Transverse colon (tissue), 4 donors: ENCODE measurements around the gene TIGD1. TPM values are rescaled to one million over a fixed set of nuclear protein-coding genes. Genes with fewer than 3 reads are reported as not detected.

Source experiments
- DNase-seq: peaks from one replicate; pipeline ENCODE4 v3.0.0-alpha.2; 2019
- H3K27ac ChIP-seq, 4 donors: fragments of 200-600 bp; sonication (generic); 2 replicates each; pipeline ENCODE4 v1.5.1; 2016 to 2018; ENCODE audit warnings: inconsistent platforms in 4 of 4
- H3K27me3 ChIP-seq: fragments of 200-600 bp; sonication (generic); 2 replicates; pipeline ENCODE4 v1.5.1; 2017; ENCODE audit warnings: inconsistent platforms
- H3K36me3 ChIP-seq, 4 donors: fragments of 200-600 bp; sonication (generic); 2 replicates each; pipeline ENCODE4 v1.5.1; 2017 to 2019; ENCODE audit warnings: inconsistent platforms in 4 of 4
- H3K4me1 ChIP-seq, 4 donors: fragments of 200-600 bp; sonication (generic); 2 replicates each; pipeline ENCODE4 v1.5.1; 2017 to 2020; ENCODE audit warnings: inconsistent platforms in 4 of 4
- H3K4me3 ChIP-seq, 4 donors: fragments of 200-600 bp; sonication (generic); 1 replicate in 1 of 4; 2 replicates in 3 of 4; pipeline versions ENCODE4 v1.5.1 to v1.6.1; 2017 to 2019; ENCODE audit warnings: inconsistent platforms in 4 of 4
- H3K9me3 ChIP-seq, 2 donors: fragments of 200-600 bp; sonication (generic); 2 replicates each; pipeline ENCODE4 v1.5.1; 2017 to 2019; ENCODE audit warnings: inconsistent platforms in 2 of 2
- CTCF ChIP-seq, 5 experiments: fragments of 200-600 bp in 3 of 5; fragments of 450-650 bp in 2 of 5; sonication (generic) in 3 of 5; IDR thresholded peaks; 1 replicate in 2 of 5; 2 replicates in 3 of 5; pipeline ENCODE4 v1.5.1; 2016 to 2017; ENCODE audit warnings: antibody characterized with exemption in 5 of 5, inconsistent platforms in 3 of 5, mild to moderate bottlenecking in 2 of 5, moderate library complexity in 1 of 5
- EP300 ChIP-seq: sonication (generic); formaldehyde crosslinking; IDR thresholded peaks from one replicate; pipeline ENCODE4 v1.6.1; 2017; ENCODE audit warnings: antibody characterized with exemption, low read depth
- POLR2A ChIP-seq: fragments of 450-650 bp; IDR thresholded peaks from one replicate; pipeline ENCODE4 v1.6.1; 2016; ENCODE audit warnings: antibody characterized with exemption, mild to moderate bottlenecking, moderate library complexity
- POLR2AphosphoS5 ChIP-seq, 3 donors: sonication (generic); formaldehyde crosslinking; IDR thresholded peaks; one replicate each; pipeline ENCODE4 v1.6.1; 2016; ENCODE audit warnings: antibody characterized with exemption in 3 of 3
- WGBS, 2 donors: methylation state at CpG; one replicate each; pipeline ENCODE4 v1.1.5; 2018; ENCODE audit warnings: low coverage in 1 of 2; 5-methylcytosine and 5-hydroxymethylcytosine counted together
- in situ Hi-C, 4 donors: fragments of 200-750 bp; cut with MboI; loops; one replicate each; pipeline versions ENCODE4 v1.15.0 to v1.15.1; 2017; ENCODE audit warnings: low sequenced_read_pairs in 3 of 4, low pct_ligation_motif_present in 1 of 4, low pct_unique_long_range_greater_than_20kb in 1 of 4
- intact Hi-C: fragments of 100-400 bp; cut with DNase I; formaldehyde crosslinking; loops from one replicate; pipeline ENCODE4 v1.15.1; 2023; ENCODE audit warnings: low total_unique reads
- total RNA-seq, 4 donors: library from RNA; depleted of rRNA; stranded (reverse); fragments of >200 nt; gene quantifications; one replicate each; pipeline ENCODE4 v1.1.0, GENCODE V29; 2016

Gene TIGD1
- 10 to 100 TPM in 2 of 4 donors, 1 to 10 TPM in 2; 4.6 to 23.1 (median 11.9) TPM for total RNA-seq

- Histone ChIP-seq H3K27me3 (no peaks in the 10 kb centered on the region), H3K4me3 (peak within 1 kb of the TSS; percentile 69 to 96 (median 88)), H3K4me1 (peaks cover 7 to 31% (median 17%) of the 10 kb centered on the region in 4 donors), H3K9me3 (no peaks in the 10 kb centered on the region), H3K27ac (peak within 1 kb of the TSS; percentile 96 to 100 (median 98)), H3K36me3 (no peaks in the 10 kb centered on the region)
- in situ Hi-C loops: no loop called here
- DNase-seq: peak; percentile 95
- TF ChIP-seq POLR2A (peak; percentile 87), POLR2AphosphoS5 (IDR thresholded peaks at IDR 0.05) (peak; percentile 64 to 89 (median 81)), EP300 (no peak), CTCF (IDR thresholded peaks at IDR 0.05) (peak in 4 of 5 experiments; percentile 28 to 82 (median 48))
- intact Hi-C loops: no loop called here
- whole genome bisulfite sequencing, 2 donors: 1% methylated on average over 59 of the region's 81 CpGs; no CpG with 5 or more reads in 1 of the 2 donors
Measured at GRCh38 chr2:232550354-232551249, at the start of gene TIGD1, which contains the start of gene EIF4E2. Gene TIGD1, minus strand, starts transcription at chr2:232550557. Its CDS starts 675 bp downstream, at chr2:232549882. Gene EIF4E2, plus strand, starts transcription at chr2:232550689. Its CDS starts 36 bp downstream, at chr2:232550725.

DNA sequence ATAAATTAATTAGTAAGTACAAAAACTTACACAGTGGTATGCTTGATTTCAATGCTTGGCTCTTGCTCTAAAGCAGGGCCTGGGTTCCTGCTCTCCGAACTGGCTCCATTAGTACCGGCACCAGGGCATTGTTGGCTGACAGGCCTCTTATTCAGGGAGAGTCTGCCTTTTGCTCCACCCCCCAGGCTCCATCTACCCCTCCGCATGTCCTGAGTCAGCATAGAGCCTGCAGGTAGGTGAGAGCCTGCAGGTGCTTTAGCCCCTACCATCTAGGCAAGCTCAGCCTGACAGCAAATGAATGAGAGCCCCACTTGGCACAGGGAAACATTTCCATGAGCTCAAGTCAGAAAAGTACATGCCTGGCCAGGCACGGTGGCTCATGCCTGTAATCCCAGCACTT lies 47.9 kb upstream of the TIGD1 start:
- WGBS, 2 donors: 94% methylated on average over 4 of the region's 4 CpGs; no CpG with 5 or more reads in 1 of the 2 donors
- Histone ChIP-seq H3K27me3 (no peaks in the 10 kb centered on the region), H3K4me1 (peaks cover under 1 to 11% (median 8%) of the 10 kb centered on the region in 4 donors), H3K9me3 (no peaks in the 10 kb centered on the region), H3K36me3 (no peaks in the 10 kb centered on the region), H3K27ac (no peak overlapping the region), H3K4me3 (no peak overlapping the region)
- in situ Hi-C loops (no loop called here), intact Hi-C loops (no loop called here)
- no peak for TF ChIP-seq POLR2A
- TF ChIP-seq CTCF (IDR thresholded peaks at IDR 0.05): no peak
- TF ChIP-seq POLR2AphosphoS5 (IDR thresholded peaks at IDR 0.05): no peak
- no peak for TF ChIP-seq EP300
- no peak for DNase-seq

- WGBS, 2 donors: 92 to 100% methylated on average over 2 to 7 of the region's 7 CpGs
Measured at GRCh38 chr2:232597362-232598079, 47.2 kb upstream of the TIGD1 start.

More at GRCh38 chr2:232597362-232598079, 47.2 kb upstream of the TIGD1 start:
- Histone ChIP-seq H3K4me1 (peaks cover 7 to 19% (median 15%) of the 10 kb centered on the region in 4 donors), H3K27ac (no peak overlapping the region), H3K27me3 (no peaks in the 10 kb centered on the region), H3K4me3 (no peak overlapping the region), H3K9me3 (no peaks in the 10 kb centered on the region), H3K36me3 (no peaks in the 10 kb centered on the region)
- in situ Hi-C loops: no loop called here
- no peak for DNase-seq
- TF ChIP-seq POLR2A: no peak
- TF ChIP-seq EP300: no peak
- TF ChIP-seq POLR2AphosphoS5 (IDR thresholded peaks at IDR 0.05): no peak
- TF ChIP-seq CTCF (IDR thresholded peaks at IDR 0.05): no peak
- intact Hi-C loops: no loop called here
